ENCODE results near the gene FAM131C. TPM values are rescaled to one million over a fixed set of nuclear protein-coding genes. Genes with fewer than 3 reads are reported as not detected.
"Not testable (repeated sequence)": the region's sequence is repeated elsewhere in the genome, so short reads cannot be mapped to it uniquely, and the experiment has no call there.

FAM131C gene
- total RNA-seq, 1 experiment from 2014 or later = 0.11 TPM

- H3K36me3 ChIP-seq = no peaks in the 10 kb centered on the region
- H3K27me3 ChIP-seq (replicated peaks) = no peaks in the 10 kb centered on the region
- DNase-seq (ENCODE audit: low read depth in 1 of 2, low spot score in 2 of 2) = peak; percentile 65 to 90
- H3K9me3 ChIP-seq (replicated peaks) = no peaks in the 10 kb centered on the region
- H3K4me3 ChIP-seq = no peak overlapping the region
- H3K27ac ChIP-seq = no peak overlapping the region
- H3K4me1 ChIP-seq (replicated peaks) = no peaks in the 10 kb centered on the region
Measured at GRCh38 chr1:16055613-16056520, 17.6 kb downstream of the FAM131C start.

GRCh38 chr1:16054598-16055540 lies 18.6 kb downstream of the FAM131C start:
- Histone ChIP-seq H3K4me1 (replicated peaks) (no peaks in the 10 kb centered on the region), H3K4me3 (no peak overlapping the region), H3K36me3 (no peaks in the 10 kb centered on the region), H3K27me3 (replicated peaks) (no peaks in the 10 kb centered on the region), H3K27ac (no peak overlapping the region), H3K9me3 (replicated peaks) (no peaks in the 10 kb centered on the region)
- DNase-seq (ENCODE audit: low read depth in 1 of 2, low spot score in 2 of 2) = no peak

GRCh38 chr1:16053781-16054502 lies 19.5 kb downstream of the FAM131C start:
- no peak overlapping the region for H3K27ac ChIP-seq
- no peaks in the 10 kb centered on the region for H3K27me3 ChIP-seq (replicated peaks)
- H3K9me3 ChIP-seq (replicated peaks) = no peaks in the 10 kb centered on the region
- no peaks in the 10 kb centered on the region for H3K36me3 ChIP-seq
- H3K4me1 ChIP-seq (replicated peaks) = no peaks in the 10 kb centered on the region
- H3K4me3 ChIP-seq = no peak overlapping the region
- DNase-seq (ENCODE audit: low read depth in 1 of 2, low spot score in 2 of 2) = no peak

GRCh38 chr1:16051949-16052348 lies 21.5 kb downstream of the FAM131C start:
- not testable (repeated sequence) for DNase-seq (ENCODE audit: low read depth in 1 of 2, low spot score in 2 of 2); H3K36me3 ChIP-seq; H3K9me3 ChIP-seq (replicated peaks)

GRCh38 chr1:16051039-16051438 lies 22.4 kb downstream of the FAM131C start:
- Histone ChIP-seq H3K4me1 (replicated peaks) (no peaks in the 10 kb centered on the region), H3K27ac (no peak overlapping the region), H3K9me3 (replicated peaks) (no peaks in the 10 kb centered on the region), H3K4me3 (no peak overlapping the region), H3K36me3 (no peaks in the 10 kb centered on the region), H3K27me3 (replicated peaks) (no peaks in the 10 kb centered on the region)
- no peak for DNase-seq (ENCODE audit: low read depth in 1 of 2, low spot score in 2 of 2)

More at GRCh38 chr1:16051949-16052348, 21.5 kb downstream of the FAM131C start:
- H3K4me3 ChIP-seq; H3K27ac ChIP-seq; H3K4me1 ChIP-seq (replicated peaks); H3K27me3 ChIP-seq (replicated peaks): not testable (repeated sequence)

GRCh38 chr1:16050328-16050727 lies 23.1 kb downstream of the FAM131C start:
- Histone ChIP-seq H3K9me3 (replicated peaks) (no peaks in the 10 kb centered on the region), H3K27ac (no peak overlapping the region), H3K4me3 (no peak overlapping the region), H3K36me3 (no peaks in the 10 kb centered on the region), H3K4me1 (replicated peaks) (no peaks in the 10 kb centered on the region), H3K27me3 (replicated peaks) (no peaks in the 10 kb centered on the region)
- DNase-seq (ENCODE audit: low read depth in 1 of 2, low spot score in 2 of 2) = no peak

- DNase-seq (ENCODE audit: low read depth in 1 of 2, low spot score in 2 of 2) = no peak
- H3K27ac ChIP-seq = no peak overlapping the region
- H3K36me3 ChIP-seq = no peaks in the 10 kb centered on the region
- H3K4me1 ChIP-seq (replicated peaks) = no peaks in the 10 kb centered on the region
- H3K9me3 ChIP-seq (replicated peaks) = no peaks in the 10 kb centered on the region
- no peaks in the 10 kb centered on the region for H3K27me3 ChIP-seq (replicated peaks)
- H3K4me3 ChIP-seq = peak overlapping the region; percentile 19; the same call in 1 of the 2 replicates
Measured at GRCh38 chr1:16048573-16049189, 24.8 kb downstream of the FAM131C start.

- Histone ChIP-seq H3K4me1 (replicated peaks) (no peaks in the 10 kb centered on the region), H3K27me3 (replicated peaks) (no peaks in the 10 kb centered on the region), H3K4me3 (no peak overlapping the region), H3K27ac (no peak overlapping the region), H3K9me3 (replicated peaks) (no peaks in the 10 kb centered on the region), H3K36me3 (no peaks in the 10 kb centered on the region)
- no peak for DNase-seq (ENCODE audit: low read depth in 1 of 2, low spot score in 2 of 2)
Measured at GRCh38 chr1:16047791-16048475, 25.5 kb downstream of the FAM131C start.

- no peaks in the 10 kb centered on the region for H3K9me3 ChIP-seq (replicated peaks)
- no peaks in the 10 kb centered on the region for H3K4me1 ChIP-seq (replicated peaks)
- H3K36me3 ChIP-seq = no peaks in the 10 kb centered on the region
- H3K27me3 ChIP-seq (replicated peaks) = no peaks in the 10 kb centered on the region
- DNase-seq (ENCODE audit: low read depth in 1 of 2, low spot score in 2 of 2) = no peak
- no peak overlapping the region for H3K4me3 ChIP-seq
- H3K27ac ChIP-seq = no peak overlapping the region
Measured at GRCh38 chr1:16046842-16047241, 26.6 kb downstream of the FAM131C start.

GRCh38 chr1:16043950-16044349 lies 29.5 kb downstream of the FAM131C start:
- DNase-seq (ENCODE audit: low read depth in 1 of 2, low spot score in 2 of 2) = no peak
- Histone ChIP-seq H3K27me3 (replicated peaks) (no peaks in the 10 kb centered on the region), H3K27ac (no peak overlapping the region), H3K4me1 (replicated peaks) (no peaks in the 10 kb centered on the region), H3K4me3 (no peak overlapping the region), H3K9me3 (replicated peaks) (no peaks in the 10 kb centered on the region), H3K36me3 (no peaks in the 10 kb centered on the region)

GRCh38 chr1:16043521-16043920 lies 29.9 kb downstream of the FAM131C start, which contains the start of gene CLCNKB:
Gene CLCNKB (plus strand): TSS chr1:16043782. CDS start chr1:16044493, 711 bp downstream.
- H3K9me3 ChIP-seq (replicated peaks) = no peaks in the 10 kb centered on the region
- H3K27ac ChIP-seq = no peak within 1 kb of the TSS
- H3K4me1 ChIP-seq (replicated peaks) = no peaks in the 10 kb centered on the region
- H3K4me3 ChIP-seq = no peak within 1 kb of the TSS
- DNase-seq (ENCODE audit: low read depth in 1 of 2, low spot score in 2 of 2) = no peak
- H3K27me3 ChIP-seq (replicated peaks) = no peaks in the 10 kb centered on the region
- no peaks in the 10 kb centered on the region for H3K36me3 ChIP-seq

- not testable (repeated sequence) for H3K27ac ChIP-seq; H3K4me1 ChIP-seq (replicated peaks); H3K36me3 ChIP-seq; DNase-seq (ENCODE audit: low read depth in 1 of 2, low spot score in 2 of 2); H3K4me3 ChIP-seq; H3K9me3 ChIP-seq (replicated peaks); H3K27me3 ChIP-seq (replicated peaks)
Measured at GRCh38 chr1:16042654-16043053, 30.8 kb downstream of the FAM131C start.
